ENCODE data around the gene KCNJ12.
"Not testable (repeated sequence)": the region's sequence is repeated elsewhere in the genome, so short reads cannot be mapped to it uniquely, and the experiment has no call there.

The KCNJ12 gene

DNA sequence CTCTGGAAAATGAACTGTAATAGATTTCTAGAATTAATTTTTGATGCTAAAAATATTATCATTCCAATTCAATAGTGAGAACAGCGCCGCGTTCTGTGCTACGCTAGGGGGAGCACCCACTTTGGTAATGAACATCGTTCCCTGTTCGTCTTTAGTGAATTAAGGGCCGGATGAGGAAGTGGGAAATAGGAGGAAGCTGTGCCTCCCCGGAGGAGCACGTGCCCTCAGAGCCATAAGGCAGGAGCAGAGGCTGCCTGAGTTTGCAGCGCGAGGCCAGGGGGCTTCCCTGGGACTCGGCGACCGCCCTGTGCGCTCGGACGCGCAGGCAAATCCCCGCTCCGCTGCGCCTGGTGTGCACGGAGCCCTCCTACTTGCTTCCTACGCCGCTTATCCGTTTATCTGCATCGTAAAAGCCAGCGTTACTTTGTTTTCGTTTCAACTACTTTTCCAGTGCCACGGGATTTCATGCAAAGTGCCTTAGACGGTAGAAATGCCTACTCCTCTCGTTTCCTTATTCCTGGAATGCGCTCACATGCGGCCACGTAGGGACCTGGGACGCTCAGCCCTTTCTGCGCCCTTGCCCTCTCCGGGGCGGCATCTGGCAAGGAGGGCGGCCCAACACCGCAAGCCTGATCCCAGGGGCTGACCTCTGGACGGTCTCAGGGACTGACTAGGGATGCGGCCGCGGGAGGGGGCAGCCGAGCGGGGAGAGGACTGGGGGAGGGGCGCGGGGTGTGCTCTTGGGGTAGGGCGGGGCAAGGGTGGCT lies 76.4 kb downstream of the KCNJ12 start:
- peak; percentile 16 for DNase-seq (ENCODE audit: low spot score)

DNA sequence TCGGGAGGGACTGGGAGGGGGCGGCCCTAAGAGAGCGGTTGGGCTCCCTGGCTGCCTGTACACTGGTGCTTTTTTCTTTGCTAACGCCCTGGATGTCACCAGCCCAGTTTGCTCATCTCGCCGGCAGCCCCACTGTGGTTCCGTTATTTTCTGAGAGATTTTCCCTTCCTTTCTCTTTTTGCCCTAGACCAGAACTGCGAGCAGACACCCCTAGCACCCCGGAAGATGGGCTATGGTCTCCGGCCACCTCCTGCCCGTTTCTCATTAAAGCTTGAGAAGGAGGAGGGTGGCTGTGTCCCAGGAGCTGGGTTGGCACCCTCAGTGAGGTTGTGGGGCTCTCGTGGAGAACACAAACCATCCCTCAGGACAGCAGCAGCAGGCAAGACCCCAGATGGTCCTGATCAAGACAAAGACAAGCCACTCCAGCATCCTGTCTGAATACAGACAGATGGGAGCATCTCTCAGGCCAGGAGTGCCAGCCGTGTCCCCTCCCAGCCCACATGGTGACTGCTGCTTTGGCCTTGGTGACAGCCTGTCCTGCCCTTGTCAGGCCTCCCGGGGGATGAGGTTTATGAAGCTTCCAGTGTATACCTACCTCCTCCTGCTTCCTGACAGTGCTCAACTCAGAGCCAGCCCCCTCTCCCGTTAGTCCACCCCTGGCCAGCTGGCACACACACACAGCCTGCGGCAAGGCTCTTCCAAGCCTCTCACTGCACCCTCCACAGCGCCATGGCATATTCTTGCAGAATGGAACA lies 77.2 kb downstream of the KCNJ12 start:
- no peak for DNase-seq (ENCODE audit: low spot score)

DNA sequence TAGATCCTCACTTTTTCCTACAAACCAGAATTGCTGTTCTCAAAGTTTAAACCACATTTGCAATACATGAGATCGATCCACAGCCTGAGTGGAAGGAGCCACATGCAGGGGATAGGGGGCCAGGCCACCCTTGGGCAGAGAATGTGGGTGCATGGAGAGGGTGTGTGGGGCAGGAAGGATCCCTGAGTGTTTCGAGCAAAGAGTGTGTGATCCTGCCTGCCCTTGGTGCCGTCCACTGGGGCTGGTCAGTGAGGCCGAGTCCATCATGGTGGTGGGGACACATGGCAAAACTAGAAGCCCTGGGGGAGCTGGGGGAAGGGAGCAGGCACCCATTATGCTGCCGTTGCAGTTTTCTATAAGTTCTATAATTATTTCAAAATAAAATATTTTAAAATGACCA lies 77.8 kb downstream of the KCNJ12 start:
- not testable (repeated sequence) for DNase-seq (ENCODE audit: low spot score)

DNA sequence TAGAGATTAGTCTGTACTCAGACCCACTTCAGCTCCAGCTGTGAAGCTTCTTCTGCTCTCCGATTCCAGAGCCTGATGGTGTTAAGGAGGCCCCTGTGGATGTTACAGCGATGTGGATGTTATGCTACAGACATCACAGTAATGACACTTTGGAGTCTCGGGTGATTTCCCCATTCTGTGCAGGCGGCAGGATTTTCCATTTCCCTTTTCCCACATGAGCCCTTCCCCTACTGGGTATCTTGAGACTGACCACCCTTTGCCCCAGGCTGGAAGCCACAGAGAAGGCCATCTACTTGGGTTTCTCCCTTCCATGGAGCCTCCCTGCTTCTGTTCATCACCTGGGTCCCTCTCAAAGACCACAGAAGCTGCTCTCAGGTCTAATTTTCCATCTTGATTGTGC lies 78.3 kb downstream of the KCNJ12 start:
- DNase-seq (ENCODE audit: low spot score), result no peak

DNA sequence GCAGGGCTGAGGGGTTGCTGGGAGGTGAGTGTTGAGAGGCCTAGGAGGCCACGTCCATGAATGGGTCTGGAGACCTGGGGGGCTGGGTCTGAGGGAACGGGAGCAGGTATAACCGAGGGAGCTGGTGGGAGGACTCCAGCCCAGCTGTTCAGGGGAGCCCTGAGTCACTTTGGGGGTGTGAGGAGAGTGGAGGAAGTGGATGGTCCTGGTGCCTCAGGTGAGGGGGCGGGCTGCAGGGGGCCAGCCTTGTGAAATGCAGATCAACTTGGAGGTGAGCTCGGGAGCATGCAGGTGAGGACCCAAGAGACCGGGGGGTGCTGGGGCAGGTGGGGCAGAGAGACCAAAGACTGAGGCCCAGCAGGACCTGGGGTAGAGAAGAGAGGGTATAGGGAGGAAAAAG lies 79.6 kb downstream of the KCNJ12 start:
- DNase-seq (ENCODE audit: low spot score), result no peak

DNA sequence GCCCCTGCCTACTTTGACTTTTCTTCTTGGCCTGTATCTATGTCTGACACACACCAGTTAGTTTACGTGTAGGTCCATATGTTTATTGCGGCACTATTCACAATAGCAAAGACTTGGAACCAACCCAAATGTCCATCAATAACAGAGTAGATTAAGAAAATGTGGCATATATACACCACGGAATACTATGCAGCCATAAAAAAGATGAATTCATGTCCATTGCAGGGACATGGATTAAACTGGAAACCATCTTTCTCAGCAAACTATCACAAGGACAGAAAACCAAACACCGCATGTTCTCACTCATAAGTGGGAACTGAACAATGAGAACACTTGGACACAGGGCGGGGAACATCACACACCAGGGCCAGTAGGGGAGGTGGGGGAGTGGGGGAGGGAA lies 80.3 kb downstream of the KCNJ12 start:
- not testable (repeated sequence) for DNase-seq (ENCODE audit: low spot score)

DNA sequence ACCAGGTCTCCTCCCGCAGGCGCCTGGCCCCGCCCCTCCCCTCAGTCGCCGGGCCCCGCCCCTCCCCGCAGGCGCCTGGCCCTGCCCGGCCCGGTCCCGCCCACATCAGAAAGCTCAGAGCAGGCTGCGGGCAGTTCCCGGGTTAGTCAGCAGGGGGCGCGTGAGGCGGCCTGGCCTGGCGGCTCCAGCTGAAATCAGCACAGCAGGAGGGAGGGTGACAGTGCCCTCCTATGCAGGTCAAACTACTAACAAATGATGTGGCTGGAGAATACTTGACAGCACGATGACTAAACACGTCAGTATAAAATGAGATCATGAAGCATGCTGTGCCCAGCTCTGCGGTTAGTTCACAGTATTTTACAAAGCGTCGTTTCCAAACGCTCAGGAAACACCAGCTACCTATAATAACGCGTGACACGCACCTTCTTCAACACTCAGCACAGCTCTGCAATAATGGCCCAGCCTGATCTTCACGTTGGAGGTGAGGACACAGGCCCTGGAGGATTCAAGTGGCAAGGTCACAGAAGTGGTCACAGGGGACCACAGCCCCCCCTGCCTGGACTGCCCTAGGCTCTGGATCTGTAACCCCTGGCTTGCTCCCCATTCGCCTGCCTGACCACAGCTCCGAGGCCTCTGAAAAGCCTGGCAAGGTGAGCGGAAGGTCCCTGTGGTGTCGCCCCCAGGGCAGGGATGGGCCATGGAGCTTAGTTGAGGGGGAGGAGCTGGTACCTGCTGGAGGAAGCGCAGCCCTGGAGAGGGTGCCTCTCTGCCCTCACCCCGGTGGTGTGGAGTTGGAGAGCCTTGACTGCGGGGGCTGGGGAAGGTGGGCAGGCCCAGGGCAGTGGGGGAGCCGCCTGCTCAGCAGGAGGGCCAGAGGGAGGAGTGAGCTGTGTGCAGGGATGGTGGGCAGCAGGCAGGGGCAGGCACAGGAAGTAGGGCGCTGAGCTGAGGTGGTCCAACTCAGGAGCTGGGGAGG lies 81.2 kb downstream of the KCNJ12 start:
- DNase-seq (ENCODE audit: low spot score), result peak; percentile 92

DNA sequence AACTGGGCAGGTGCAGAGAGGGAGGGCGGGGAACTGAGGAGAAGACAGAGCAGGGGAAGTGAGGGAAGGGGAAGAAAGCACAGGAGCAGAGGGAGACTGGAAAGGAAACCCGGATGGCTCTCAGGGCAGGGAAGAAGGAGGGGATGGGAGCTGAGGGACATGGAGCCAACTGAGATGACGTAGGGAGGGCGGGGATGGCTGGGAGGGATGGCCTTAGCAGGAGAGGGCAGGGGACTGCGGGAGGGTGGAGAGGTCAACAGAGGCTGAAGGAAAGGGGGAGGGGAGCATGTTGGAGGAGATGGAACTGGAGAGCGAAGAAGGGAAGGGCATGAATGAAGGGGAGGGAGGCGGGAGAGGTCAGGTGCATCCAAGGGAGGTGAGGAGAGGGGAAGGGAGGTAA lies 81.9 kb downstream of the KCNJ12 start:
- no peak for DNase-seq (ENCODE audit: low spot score)

DNA sequence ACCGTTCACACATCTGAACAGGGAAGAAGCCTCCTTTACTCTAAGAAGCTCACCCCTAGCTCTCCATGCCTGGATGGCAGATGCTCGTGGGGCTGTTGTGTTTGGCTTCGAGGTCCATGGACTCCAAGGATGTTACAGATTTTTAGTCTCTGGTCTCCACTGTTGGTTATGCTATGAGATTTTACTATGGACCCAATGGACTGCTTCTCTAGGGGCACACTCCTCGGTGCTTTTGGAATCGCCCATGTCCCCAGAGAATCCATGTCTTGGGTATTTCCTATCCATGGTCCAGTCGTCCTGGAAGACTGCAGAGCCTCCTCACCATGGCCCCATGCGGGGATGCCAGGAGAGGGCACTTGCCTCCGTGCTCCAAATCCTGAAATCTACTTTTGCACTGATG lies 83.4 kb downstream of the KCNJ12 start:
- no peak for DNase-seq (ENCODE audit: low spot score)

DNA sequence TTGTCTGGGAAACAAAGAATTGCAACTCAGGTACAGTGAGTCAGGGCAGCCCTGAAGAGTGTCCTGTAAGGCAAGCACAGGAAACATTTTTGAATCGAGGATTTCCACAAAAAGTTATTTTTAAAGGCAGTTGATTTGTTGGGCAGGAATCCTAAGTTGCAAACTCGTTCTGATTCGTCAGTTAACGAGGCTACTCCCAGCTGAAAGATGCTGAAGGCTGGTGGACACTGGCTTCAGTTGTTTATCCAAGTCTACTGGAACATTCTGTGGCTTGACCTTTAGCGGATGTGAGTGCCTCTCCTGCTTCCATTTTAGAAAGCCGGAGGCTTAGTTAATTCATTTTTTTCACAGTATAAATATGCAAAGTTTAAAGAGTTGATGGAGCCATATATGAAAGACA lies 84.2 kb downstream of the KCNJ12 start:
- DNase-seq (ENCODE audit: low spot score), result no peak

DNA sequence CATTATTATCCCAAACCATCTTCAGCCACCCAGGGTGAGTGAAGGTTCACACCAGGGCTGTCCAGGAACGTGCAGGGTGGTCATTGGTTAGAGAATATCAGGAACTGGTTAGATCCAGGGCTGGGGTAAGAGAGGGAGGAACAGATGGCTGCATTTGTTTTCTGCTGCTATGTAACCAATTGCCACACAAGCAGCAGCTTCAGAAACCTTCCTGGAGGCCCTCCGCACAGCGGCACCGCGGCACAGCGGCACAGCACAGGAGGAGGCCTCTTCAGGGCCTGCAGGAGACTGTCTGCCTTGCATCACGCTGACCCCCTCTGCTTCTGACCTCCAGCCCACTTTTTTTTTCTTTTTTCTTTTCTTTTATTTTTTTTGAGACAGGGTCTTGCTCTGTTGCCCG lies 86.1 kb downstream of the KCNJ12 start:
- no peak for DNase-seq (ENCODE audit: low spot score)

DNA sequence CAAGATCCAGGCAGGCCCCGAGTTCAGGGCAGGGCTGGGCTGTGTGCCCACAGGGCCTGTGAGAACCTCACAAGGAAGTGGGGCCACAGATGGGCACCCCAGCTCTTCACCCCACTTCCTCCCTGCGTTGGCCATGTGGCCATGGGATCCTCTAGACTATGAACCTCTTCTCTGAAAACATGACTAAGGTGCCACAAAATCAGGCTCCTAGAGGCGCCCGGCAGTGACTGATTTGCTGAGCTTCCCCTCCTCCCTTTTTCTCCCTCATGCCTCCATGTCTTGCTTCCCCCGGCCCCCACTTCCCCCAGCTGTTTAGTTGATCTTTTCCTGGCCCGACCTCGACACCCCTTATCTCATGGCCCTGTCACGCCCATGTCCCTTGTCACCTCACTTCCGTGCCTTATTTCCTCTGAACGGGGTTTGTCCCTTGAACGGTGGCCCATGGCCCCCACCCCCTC lies 87.1 kb downstream of the KCNJ12 start:
- DNase-seq (ENCODE audit: low spot score), result peak; percentile 2

DNA sequence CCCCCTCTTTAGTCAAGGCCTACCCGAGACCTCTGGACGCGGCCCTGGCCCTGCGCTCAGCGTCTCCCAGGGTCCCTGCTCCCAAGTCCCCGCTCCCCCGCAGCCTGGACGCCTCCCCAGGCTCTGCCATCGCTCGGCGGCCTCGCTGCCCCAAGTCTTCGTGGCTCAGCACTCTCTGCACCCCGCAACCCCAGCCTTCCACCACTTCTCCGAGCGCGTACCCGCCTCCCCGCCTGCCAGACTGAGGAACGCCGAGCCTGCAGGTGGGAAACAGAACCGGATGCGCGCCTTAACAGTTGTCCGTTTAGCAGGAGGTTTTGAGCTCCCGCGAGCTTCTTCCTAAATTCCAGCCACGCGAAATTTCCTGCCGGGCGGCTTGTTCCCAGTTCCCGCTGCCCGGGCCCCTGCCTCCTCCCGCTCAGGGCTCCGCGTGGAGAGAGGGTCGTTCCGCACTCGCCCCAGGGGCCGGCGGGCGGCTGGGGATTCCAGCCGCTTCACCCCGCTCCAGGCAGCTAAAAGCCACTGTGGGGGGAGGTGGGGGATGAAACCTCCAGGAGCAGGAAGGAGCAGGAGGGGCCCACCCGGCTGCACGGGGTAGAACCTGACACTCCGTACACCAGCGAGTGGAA lies 87.7 kb downstream of the KCNJ12 start:
- no peak for DNase-seq (ENCODE audit: low spot score)

DNA sequence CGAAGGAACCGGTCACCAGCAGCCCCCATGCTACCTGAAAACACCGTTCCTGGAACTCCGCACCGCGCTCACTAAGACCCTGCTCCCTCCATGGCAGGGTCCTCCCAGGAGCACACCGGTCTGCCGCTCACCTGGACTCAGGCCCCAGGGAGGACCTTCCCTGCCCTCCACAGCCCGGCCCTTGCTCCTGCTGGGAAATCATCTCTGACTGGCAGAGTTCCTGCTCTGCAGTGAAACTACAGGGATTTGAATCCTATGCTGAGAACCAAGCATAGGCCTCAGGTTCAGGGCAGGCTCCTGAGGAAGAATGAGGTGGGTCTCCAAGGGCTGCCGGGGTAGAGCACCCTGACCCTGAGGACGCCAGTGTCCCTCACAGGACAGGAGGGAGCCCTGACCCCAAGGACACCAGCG lies 88.5 kb downstream of the KCNJ12 start:
- no peak for DNase-seq (ENCODE audit: low spot score)

DNA sequence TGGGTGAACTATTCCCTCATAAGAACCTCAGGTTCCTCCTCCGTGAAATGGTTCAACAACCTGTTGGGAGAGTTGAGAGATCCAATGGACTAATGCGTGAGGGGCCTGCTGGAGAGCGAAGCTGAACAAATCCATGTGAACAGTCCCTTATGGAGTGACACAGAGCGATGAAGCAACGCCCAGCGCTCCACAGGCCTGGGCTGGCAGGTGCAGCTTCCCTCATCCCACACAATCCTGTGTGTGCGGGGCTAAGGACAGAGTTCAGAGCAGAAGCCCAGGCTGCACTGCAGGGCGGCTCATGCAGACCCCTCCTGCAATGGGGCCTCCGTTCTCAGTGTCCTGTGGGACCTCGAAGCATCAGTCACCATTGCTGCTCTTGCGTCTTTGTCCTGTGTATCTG lies 90.4 kb downstream of the KCNJ12 start:
- DNase-seq (ENCODE audit: low spot score), result no peak

DNA sequence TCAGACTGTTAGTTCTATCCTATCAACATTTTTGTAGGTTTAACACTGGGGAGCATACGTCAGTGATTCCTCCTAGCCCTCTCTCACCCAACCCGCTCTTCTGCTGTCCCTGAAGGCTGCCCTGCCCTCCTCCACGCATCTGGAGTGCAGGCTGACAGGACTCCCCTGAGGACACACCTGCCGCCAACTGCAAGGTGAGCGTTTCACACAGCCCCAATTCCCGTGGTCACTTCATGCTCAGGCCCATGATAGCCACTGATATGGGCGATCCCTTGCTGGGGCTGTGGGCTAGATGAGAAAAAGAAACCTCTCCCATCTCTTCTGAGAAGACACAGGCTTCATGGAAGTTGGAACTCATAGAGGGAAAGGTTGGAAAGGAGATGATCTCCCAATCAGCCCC lies 91.0 kb downstream of the KCNJ12 start:
- DNase-seq (ENCODE audit: low spot score), result no peak

DNA sequence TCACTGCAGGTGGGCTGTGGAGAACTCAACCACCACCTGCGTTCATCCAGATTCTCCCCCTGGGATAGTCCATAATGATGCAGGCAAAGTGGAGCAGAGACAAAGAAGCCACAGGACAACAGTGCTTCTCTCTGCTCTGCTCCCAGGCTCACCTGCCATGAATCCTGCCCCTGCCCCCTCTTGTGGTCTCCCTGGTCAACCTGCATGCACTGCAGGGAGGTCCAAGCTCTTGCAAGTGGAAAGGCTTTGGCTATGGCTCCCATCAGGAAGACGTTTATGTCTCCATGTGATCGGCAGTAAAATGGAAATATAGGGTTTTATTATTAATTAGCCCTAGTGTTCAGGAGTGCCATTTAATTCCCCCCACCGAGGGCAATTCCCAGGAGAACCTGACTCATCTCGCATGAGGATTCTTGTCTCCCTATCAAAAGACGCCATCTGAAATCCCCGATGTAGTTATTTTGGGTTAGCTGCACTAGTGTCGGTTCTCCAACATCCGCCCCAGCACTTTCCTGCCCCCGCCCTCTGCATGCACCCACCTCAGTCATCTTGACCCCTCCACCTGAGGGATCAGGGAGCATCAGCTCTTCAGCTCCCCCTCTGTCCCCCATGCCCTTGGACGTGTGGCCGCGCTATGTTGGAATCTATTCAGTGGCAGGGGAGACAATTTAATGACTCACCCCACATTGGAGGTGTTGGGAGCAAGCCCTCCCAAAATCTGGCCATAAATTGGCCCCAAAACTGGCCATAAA lies 91.8 kb downstream of the KCNJ12 start:
- DNase-seq (ENCODE audit: low spot score), result no peak
